K562 (cell line): ENCODE results near the gene CEACAM7. TPM values are rescaled to one million over a fixed set of nuclear protein-coding genes. Genes with fewer than 3 reads are reported as not detected.

Source experiments
- ETV6 ChIP-seq, 3 experiments: fragments of 150-350 bp in 1 of 3; sonication (generic) in 1 of 3; formaldehyde crosslinking in 1 of 3; IDR thresholded peaks; 2 replicates each; pipeline versions ENCODE4 v1.6.1 to v1.8.0; 2014 to 2022; ENCODE audit warnings: borderline replicate concordance in 2 of 3, low read depth in 2 of 3, antibody characterized with exemption in 1 of 3, low read length in 1 of 3, mild to moderate bottlenecking in 1 of 3, missing genetic modification reagents in 1 of 3
- HDAC1 ChIP-seq, 2 experiments: fragments of 450-650 bp; IDR thresholded peaks; 2 replicates each; pipeline ENCODE4 v1.6.1; 2016 to 2017; ENCODE audit warnings: inconsistent platforms in 1 of 2, mild to moderate bottlenecking in 1 of 2, moderate library complexity in 1 of 2
- HNRNPK ChIP-seq: fragments of 200-400 bp; formaldehyde crosslinking; IDR thresholded peaks from one replicate; pipeline ENCODE4 v1.6.1; 2018; ENCODE audit warnings: mild to moderate bottlenecking, low read depth, low read length; ENCODE audit not compliant: poor library complexity, severe bottlenecking
- HNRNPL ChIP-seq: fragments of 200-400 bp; formaldehyde crosslinking; IDR thresholded peaks from 2 replicates; pipeline ENCODE4 v1.6.1; 2017; ENCODE audit warnings: low read depth, mild to moderate bottlenecking, low read length
- HOXB6 ChIP-seq: fragments of 250-450 bp; sonication (Bioruptor Pico); IDR thresholded peaks from 2 replicates; pipeline ENCODE4 v1.5.1; 2022; ENCODE audit warnings: mild to moderate bottlenecking, borderline replicate concordance
- ILK ChIP-seq: fragments of 450-650 bp; IDR thresholded peaks from 2 replicates; pipeline ENCODE4 v1.6.1; 2016; ENCODE audit warnings: missing genetic modification characterization, low read depth, mild to moderate bottlenecking, missing compliant biosample characterization, moderate library complexity, borderline replicate concordance
- KLF10 ChIP-seq: fragments of 250-450 bp; sonication (Bioruptor Pico); IDR thresholded peaks from 2 replicates; pipeline ENCODE4 v1.6.1; 2021; ENCODE audit warnings: matching md5 sums
- MXI1 ChIP-seq: IDR thresholded peaks from 2 replicates; pipeline ENCODE4 v1.6.1; 2011; ENCODE audit warnings: low read depth, mild to moderate bottlenecking, improper control_type of control experiment, low read length
- NCOA2 ChIP-seq, 2 experiments: fragments of 450-650 bp; IDR thresholded peaks; 2 replicates each; pipeline ENCODE4 v1.6.1; 2018; ENCODE audit warnings: mild to moderate bottlenecking in 2 of 2, moderate library complexity in 1 of 2; ENCODE audit not compliant: partially characterized antibody in 2 of 2
- NR2C2 ChIP-seq, 2 experiments: fragments of 200-800 bp in 1 of 2; sonication (Bioruptor generic) in 1 of 2; sonication (generic) in 1 of 2; formaldehyde crosslinking in 1 of 2; IDR thresholded peaks; 2 replicates each; pipeline versions ENCODE4 v1.6.1 to v1.8.0; 2016 to 2022; ENCODE audit warnings: mild to moderate bottlenecking in 1 of 2, missing compliant biosample characterization in 1 of 2, missing genetic modification characterization in 1 of 2, missing genetic modification reagents in 1 of 2
- PRPF4 ChIP-seq: fragments of 200-400 bp; formaldehyde crosslinking; IDR thresholded peaks from one replicate; pipeline ENCODE4 v1.6.1; 2017; ENCODE audit warnings: low read length, low read depth, mild to moderate bottlenecking; ENCODE audit not compliant: insufficient read depth, poor library complexity, severe bottlenecking
- PTRF ChIP-seq: fragments of 450-650 bp; IDR thresholded peaks from 2 replicates; pipeline ENCODE4 v1.6.1; 2016; ENCODE audit warnings: mild to moderate bottlenecking, missing genetic modification characterization, missing compliant biosample characterization
- SP1 ChIP-seq: sonication (generic); formaldehyde crosslinking; IDR thresholded peaks from 2 replicates; pipeline ENCODE4 v1.8.1; 2022; ENCODE audit warnings: mild to moderate bottlenecking, missing genetic modification reagents
- SRSF1 ChIP-seq: fragments of 200-400 bp; formaldehyde crosslinking; IDR thresholded peaks from 2 replicates; pipeline ENCODE4 v1.6.1; 2017; ENCODE audit warnings: mild to moderate bottlenecking, low read depth, low read length, moderate library complexity
- ZFP30 ChIP-seq: fragments of 250-450 bp; sonication (Bioruptor Pico); IDR thresholded peaks from 2 replicates; pipeline ENCODE4 v1.8.0; 2022; ENCODE audit warnings: moderate library complexity, mild to moderate bottlenecking, inconsistent platforms, borderline replicate concordance
- ZNF121 ChIP-seq: sonication (generic); formaldehyde crosslinking; conservative IDR thresholded peaks from 2 replicates; pipeline ENCODE4 v1.8.0; 2022; ENCODE audit warnings: missing genetic modification reagents
- ZNF384 ChIP-seq: IDR thresholded peaks from 2 replicates; pipeline ENCODE4 v1.6.1; 2012; ENCODE audit warnings: low read depth, low read length, improper control_type of control experiment
- polyA plus RNA-seq, 8 experiments: library from polyadenylated mRNA; depleted of rRNA in 4 of 8; stranded (reverse) in 5 of 8; unstranded in 3 of 8; fragments of >200 nt; fragmentation: Nextera tagmentation in 2 of 8; fragmentation: Illumina TruSeq in 1 of 8; extraction: Ambion mirVana in 2 of 8; extraction: Trizol in 1 of 8; gene quantifications; 2 replicates each; pipeline versions ENCODE4 v1.2.1 to v1.2.3, GENCODE V29; 2011 to 2014; ENCODE audit warnings: inconsistent platforms in 1 of 8, missing spikeins in 1 of 8
- total RNA-seq, 7 experiments: library from RNA; depleted of rRNA in 6 of 7; stranded (reverse); fragments of >200 nt in 6 of 7; fragmentation: Illumina TruSeq in 2 of 7; extraction: Trizol in 2 of 7; gene quantifications; 2 replicates each; pipeline versions ENCODE4 v1.2.1 to v1.2.3, GENCODE V29; 2011 to 2021; ENCODE audit warnings: low replicate concordance in 1 of 7
- TF ChIP-seq, protein P1 (sequence below): IDR thresholded peaks from 2 replicates; pipeline ENCODE4 v1.6.1; 2014; ENCODE audit warnings: antibody characterized with exemption
- TF ChIP-seq, protein P2 (sequence below): fragments of 450-650 bp; IDR thresholded peaks from 2 replicates; pipeline ENCODE4 v1.7.0; 2016; ENCODE audit warnings: borderline replicate concordance
- TF ChIP-seq, protein P3 (sequence below): fragments of 200-800 bp; sonication (Bioruptor generic); IDR thresholded peaks from 2 replicates; pipeline ENCODE4 v1.6.1; 2017; ENCODE audit warnings: missing genetic modification characterization, missing compliant biosample characterization
- TF ChIP-seq, protein P4 (sequence below): sonication (generic); formaldehyde crosslinking; IDR thresholded peaks from 2 replicates; pipeline ENCODE4 v1.8.1; 2023; ENCODE audit warnings: mild to moderate bottlenecking, missing genetic modification reagents, moderate library complexity

CEACAM7 gene
- total and polyA plus RNA-seq, 9 of the 15 experiments (the other 6 are each of a cell fraction or from before 2014, with no cell fraction given), result not detected

DNA sequence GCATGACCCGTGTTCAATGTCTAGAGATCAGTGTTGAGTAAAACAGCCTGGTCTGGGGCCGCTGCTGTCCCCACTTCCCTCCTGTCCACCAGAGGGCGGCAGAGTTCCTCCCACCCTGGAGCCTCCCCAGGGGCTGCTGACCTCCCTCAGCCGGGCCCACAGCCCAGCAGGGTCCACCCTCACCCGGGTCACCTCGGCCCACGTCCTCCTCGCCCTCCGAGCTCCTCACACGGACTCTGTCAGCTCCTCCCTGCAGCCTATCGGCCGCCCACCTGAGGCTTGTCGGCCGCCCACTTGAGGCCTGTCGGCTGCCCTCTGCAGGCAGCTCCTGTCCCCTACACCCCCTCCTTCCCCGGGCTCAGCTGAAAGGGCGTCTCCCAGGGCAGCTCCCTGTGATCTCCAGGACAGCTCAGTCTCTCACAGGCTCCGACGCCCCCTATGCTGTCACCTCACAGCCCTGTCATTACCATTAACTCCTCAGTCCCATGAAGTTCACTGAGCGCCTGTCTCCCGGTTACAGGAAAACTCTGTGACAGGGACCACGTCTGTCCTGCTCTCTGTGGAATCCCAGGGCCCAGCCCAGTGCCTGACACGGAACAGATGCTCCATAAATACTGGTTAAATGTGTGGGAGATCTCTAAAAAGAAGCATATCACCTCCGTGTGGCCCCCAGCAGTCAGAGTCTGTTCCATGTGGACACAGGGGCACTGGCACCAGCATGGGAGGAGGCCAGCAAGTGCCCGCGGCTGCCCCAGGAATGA, 18.9 kb upstream of the CEACAM7 start (continued):
- TF ChIP-seq NR2C2 (CRISPR knock-in tag; IDR thresholded peaks at IDR 0.05) (no peak), NR2C2 (tag; IDR thresholded peaks at IDR 0.05) (no peak), ZNF121 (CRISPR knock-in tag) (no peak), HNRNPK (no peak), ETV6 (IDR thresholded peaks at IDR 0.05; ENCODE audit: borderline replicate concordance in 1 of 2, low read depth in 2 of 2, low read length in 1 of 2) (no peak), ETV6 (CRISPR knock-in tag; IDR thresholded peaks at IDR 0.05; ENCODE audit: borderline replicate concordance) (no peak), SP1 (CRISPR knock-in tag) (peak; percentile 42; the same call in 1 of the 2 replicates), HDAC1 (IDR thresholded peaks at IDR 0.05) (peak in 1 of 2 experiments; percentile 51; a peak in 1 of 4 replicates), NCOA2 (IDR thresholded peaks at IDR 0.05; ENCODE audit: partially characterized antibody in 2 of 2) (no peak), MXI1 (no peak), HNRNPL (no peak), ILK (tag) (no peak), ZFP30 (CRISPR knock-in tag) (no peak), SRSF1 (no peak), HOXB6 (CRISPR knock-in tag) (no peak), PRPF4 (no peak), ZNF384 (no peak), KLF10 (CRISPR knock-in tag) (no peak), PTRF (no peak)
- TF ChIP-seq, protein P1, sequence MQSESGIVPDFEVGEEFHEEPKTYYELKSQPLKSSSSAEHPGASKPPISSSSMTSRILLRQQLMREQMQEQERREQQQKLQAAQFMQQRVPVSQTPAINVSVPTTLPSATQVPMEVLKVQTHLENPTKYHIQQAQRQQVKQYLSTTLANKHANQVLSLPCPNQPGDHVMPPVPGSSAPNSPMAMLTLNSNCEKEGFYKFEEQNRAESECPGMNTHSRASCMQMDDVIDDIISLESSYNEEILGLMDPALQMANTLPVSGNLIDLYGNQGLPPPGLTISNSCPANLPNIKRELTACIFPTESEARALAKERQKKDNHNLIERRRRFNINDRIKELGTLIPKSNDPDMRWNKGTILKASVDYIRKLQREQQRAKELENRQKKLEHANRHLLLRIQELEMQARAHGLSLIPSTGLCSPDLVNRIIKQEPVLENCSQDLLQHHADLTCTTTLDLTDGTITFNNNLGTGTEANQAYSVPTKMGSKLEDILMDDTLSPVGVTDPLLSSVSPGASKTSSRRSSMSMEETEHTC, result no peak
- TF ChIP-seq, protein P2, sequence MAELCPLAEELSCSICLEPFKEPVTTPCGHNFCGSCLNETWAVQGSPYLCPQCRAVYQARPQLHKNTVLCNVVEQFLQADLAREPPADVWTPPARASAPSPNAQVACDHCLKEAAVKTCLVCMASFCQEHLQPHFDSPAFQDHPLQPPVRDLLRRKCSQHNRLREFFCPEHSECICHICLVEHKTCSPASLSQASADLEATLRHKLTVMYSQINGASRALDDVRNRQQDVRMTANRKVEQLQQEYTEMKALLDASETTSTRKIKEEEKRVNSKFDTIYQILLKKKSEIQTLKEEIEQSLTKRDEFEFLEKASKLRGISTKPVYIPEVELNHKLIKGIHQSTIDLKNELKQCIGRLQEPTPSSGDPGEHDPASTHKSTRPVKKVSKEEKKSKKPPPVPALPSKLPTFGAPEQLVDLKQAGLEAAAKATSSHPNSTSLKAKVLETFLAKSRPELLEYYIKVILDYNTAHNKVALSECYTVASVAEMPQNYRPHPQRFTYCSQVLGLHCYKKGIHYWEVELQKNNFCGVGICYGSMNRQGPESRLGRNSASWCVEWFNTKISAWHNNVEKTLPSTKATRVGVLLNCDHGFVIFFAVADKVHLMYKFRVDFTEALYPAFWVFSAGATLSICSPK, result no peak
- TF ChIP-seq, protein P3, sequence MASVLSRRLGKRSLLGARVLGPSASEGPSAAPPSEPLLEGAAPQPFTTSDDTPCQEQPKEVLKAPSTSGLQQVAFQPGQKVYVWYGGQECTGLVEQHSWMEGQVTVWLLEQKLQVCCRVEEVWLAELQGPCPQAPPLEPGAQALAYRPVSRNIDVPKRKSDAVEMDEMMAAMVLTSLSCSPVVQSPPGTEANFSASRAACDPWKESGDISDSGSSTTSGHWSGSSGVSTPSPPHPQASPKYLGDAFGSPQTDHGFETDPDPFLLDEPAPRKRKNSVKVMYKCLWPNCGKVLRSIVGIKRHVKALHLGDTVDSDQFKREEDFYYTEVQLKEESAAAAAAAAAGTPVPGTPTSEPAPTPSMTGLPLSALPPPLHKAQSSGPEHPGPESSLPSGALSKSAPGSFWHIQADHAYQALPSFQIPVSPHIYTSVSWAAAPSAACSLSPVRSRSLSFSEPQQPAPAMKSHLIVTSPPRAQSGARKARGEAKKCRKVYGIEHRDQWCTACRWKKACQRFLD, result no peak
- TF ChIP-seq, protein P4, sequence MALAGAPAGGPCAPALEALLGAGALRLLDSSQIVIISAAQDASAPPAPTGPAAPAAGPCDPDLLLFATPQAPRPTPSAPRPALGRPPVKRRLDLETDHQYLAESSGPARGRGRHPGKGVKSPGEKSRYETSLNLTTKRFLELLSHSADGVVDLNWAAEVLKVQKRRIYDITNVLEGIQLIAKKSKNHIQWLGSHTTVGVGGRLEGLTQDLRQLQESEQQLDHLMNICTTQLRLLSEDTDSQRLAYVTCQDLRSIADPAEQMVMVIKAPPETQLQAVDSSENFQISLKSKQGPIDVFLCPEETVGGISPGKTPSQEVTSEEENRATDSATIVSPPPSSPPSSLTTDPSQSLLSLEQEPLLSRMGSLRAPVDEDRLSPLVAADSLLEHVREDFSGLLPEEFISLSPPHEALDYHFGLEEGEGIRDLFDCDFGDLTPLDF (CRISPR knock-in tag), result no peak
